Mesenchymal stem cell (in vitro differentiated cells and primary cell): ENCODE results near the gene RNGTT.

ENCODE experiments used
- DNase-seq: peaks from one replicate; pipeline ENCODE4 v3.0.0-alpha.2; 2013
- H2AFZ ChIP-seq: one replicate; pipeline ENCODE4 v1.6.1; 2013; ENCODE audit warnings: low read depth, mild to moderate bottlenecking, control low read depth, inconsistent platforms, low read length, moderate library complexity
- H2AK5ac ChIP-seq: 2 replicates; pipeline ENCODE4 v1.6.1; 2013; ENCODE audit warnings: low read length, moderate library complexity, mild to moderate bottlenecking, inconsistent platforms; ENCODE audit not compliant: severe bottlenecking
- H2BK120ac ChIP-seq: one replicate; pipeline ENCODE4 v1.6.1; 2013; ENCODE audit warnings: low read depth, mild to moderate bottlenecking, inconsistent platforms, low read length, moderate library complexity
- H2BK12ac ChIP-seq, 2 experiments: one replicate each; pipeline ENCODE4 v1.6.1; 2013; ENCODE audit warnings: inconsistent platforms in 2 of 2, low read length in 2 of 2, mild to moderate bottlenecking in 2 of 2, moderate library complexity in 2 of 2, control low read depth in 1 of 2
- H2BK15ac ChIP-seq: one replicate; pipeline ENCODE4 v1.6.1; 2013; ENCODE audit warnings: mild to moderate bottlenecking, low read depth, inconsistent platforms; ENCODE audit not compliant: poor library complexity, severe bottlenecking
- H2BK5ac ChIP-seq: 2 replicates; pipeline ENCODE4 v1.6.1; 2013; ENCODE audit warnings: low read depth, mild to moderate bottlenecking, low read length, control low read depth, inconsistent platforms; ENCODE audit not compliant: poor library complexity, severe bottlenecking
- H3K14ac ChIP-seq, 2 experiments: one replicate each; pipeline ENCODE4 v1.6.1; 2013; ENCODE audit warnings: inconsistent platforms in 2 of 2, low read length in 2 of 2, control low read depth in 1 of 2, mild to moderate bottlenecking in 1 of 2, moderate library complexity in 1 of 2
- H3K18ac ChIP-seq, 2 experiments: one replicate each; pipeline ENCODE4 v1.6.1; 2013; ENCODE audit warnings: inconsistent platforms in 2 of 2, low read length in 2 of 2, control low read depth in 1 of 2, low read depth in 1 of 2, mild to moderate bottlenecking in 1 of 2
- H3K23ac ChIP-seq, 2 experiments: one replicate each; pipeline ENCODE4 v1.6.1; 2013; ENCODE audit warnings: inconsistent platforms in 2 of 2, low read length in 2 of 2, mild to moderate bottlenecking in 2 of 2, moderate library complexity in 2 of 2, control low read depth in 1 of 2
- H3K27ac ChIP-seq: 2 replicates; pipeline ENCODE4 v1.5.1; 2013; ENCODE audit warnings: mild to moderate bottlenecking, moderate library complexity, low read length, control low read depth, inconsistent platforms; ENCODE audit not compliant: poor library complexity, severe bottlenecking
- H3K27me3 ChIP-seq, 2 experiments: 2 replicates each; pipeline versions ENCODE4 v1.6.1 to v1.7.0; 2013; ENCODE audit warnings: low read length in 2 of 2, mild to moderate bottlenecking in 2 of 2, moderate library complexity in 2 of 2, control low read depth in 1 of 2, inconsistent platforms in 1 of 2; ENCODE audit not compliant: control insufficient read depth in 1 of 2, insufficient read depth in 1 of 2
- H3K36me3 ChIP-seq, 2 experiments: 2 replicates each; pipeline versions ENCODE4 v1.6.1 to v1.7.0; 2013; ENCODE audit warnings: low read length in 2 of 2, control low read depth in 1 of 2, inconsistent platforms in 1 of 2, low read depth in 1 of 2, mild to moderate bottlenecking in 1 of 2; ENCODE audit not compliant: insufficient read depth in 2 of 2, control insufficient read depth in 1 of 2
- H3K4ac ChIP-seq, 2 experiments: one replicate each; pipeline ENCODE4 v1.6.1; 2013; ENCODE audit warnings: inconsistent platforms in 2 of 2, low read length in 2 of 2, mild to moderate bottlenecking in 2 of 2, moderate library complexity in 2 of 2, control low read depth in 1 of 2, low read depth in 1 of 2
- H3K4me1 ChIP-seq: 2 replicates; pipeline ENCODE4 v1.6.1; 2013; ENCODE audit warnings: low read depth, low read length, control low read depth; ENCODE audit not compliant: control insufficient read depth, insufficient read depth
- H3K4me2 ChIP-seq: 2 replicates; pipeline ENCODE4 v1.6.1; 2013; ENCODE audit warnings: low read length, mild to moderate bottlenecking, inconsistent platforms; ENCODE audit not compliant: poor library complexity, severe bottlenecking
- H3K4me3 ChIP-seq, 2 experiments: 2 replicates each; pipeline versions ENCODE4 v1.5.1 to v1.7.0; 2013; ENCODE audit warnings: low read length in 2 of 2, mild to moderate bottlenecking in 2 of 2, control low read depth in 1 of 2, low read depth in 1 of 2; ENCODE audit not compliant: insufficient read depth in 1 of 2
- H3K79me1 ChIP-seq: replicated peaks from 2 replicates; pipeline ENCODE4 v1.6.1; 2013; ENCODE audit warnings: mild to moderate bottlenecking, control low read depth, low read length, inconsistent platforms; ENCODE audit not compliant: poor library complexity, severe bottlenecking
- H3K9ac ChIP-seq: 2 replicates; pipeline ENCODE4 v1.7.0; 2013; ENCODE audit warnings: mild to moderate bottlenecking, low read length, moderate library complexity
- H3K9me3 ChIP-seq: 2 replicates; pipeline ENCODE4 v1.7.0; 2013; ENCODE audit warnings: mild to moderate bottlenecking, low read length; ENCODE audit not compliant: control insufficient read depth
- H4K8ac ChIP-seq: one replicate; pipeline ENCODE4 v1.6.1; 2013; ENCODE audit warnings: inconsistent platforms, mild to moderate bottlenecking, low read length, moderate library complexity
- H4K91ac ChIP-seq: one replicate; pipeline ENCODE4 v1.6.1; 2013; ENCODE audit warnings: mild to moderate bottlenecking, low read length, inconsistent platforms
- WGBS: methylation state at CpG from one replicate; pipeline ENCODE4 v1.1.7; 2013; ENCODE audit warnings: mixed read lengths; 5-methylcytosine and 5-hydroxymethylcytosine counted together

The RNGTT gene

GRCh38 chr6:88964509-88964908, 1.1 kb upstream of the RNGTT start:
- Histone ChIP-seq H3K4me1 (peaks cover 6% of the 10 kb centered on the region), H3K36me3 (no peaks in the 10 kb centered on the region), H3K23ac (no peak overlapping the region), H3K18ac (no peak overlapping the region), H3K9me3 (peaks cover 27% of the 10 kb centered on the region), H2BK15ac (no peak overlapping the region), H3K27me3 (no peaks in the 10 kb centered on the region), H3K79me1 (peaks cover 7% of the 10 kb centered on the region), H3K4me3 (peak overlapping the region in 1 of 2 experiments; percentile 100), H4K8ac (peak overlapping the region; percentile 69), H2BK120ac (no peak overlapping the region), H3K9ac (peak overlapping the region; percentile 86), H3K27ac (no peak overlapping the region), H2AFZ (no peak overlapping the region), H3K14ac (no peak overlapping the region), H3K4me2 (no peak overlapping the region), H2BK12ac (no peak overlapping the region), H2AK5ac (peak overlapping the region; percentile 38), H3K4ac (peak overlapping the region in 1 of 2 experiments; percentile 6), H2BK5ac (no peak overlapping the region), H4K91ac (no peak overlapping the region)
- WGBS = 87% methylated on average over 5 of the region's 5 CpGs
- DNase-seq = no peak

GRCh38 chr6:88958842-88959241, 4.6 kb downstream of the RNGTT start:
- Histone ChIP-seq H3K14ac (no peak overlapping the region), H3K9me3 (peaks cover 8% of the 10 kb centered on the region), H3K79me1 (peaks cover 4% of the 10 kb centered on the region), H2BK5ac (no peak overlapping the region), H3K23ac (no peak overlapping the region), H2BK120ac (no peak overlapping the region), H3K4ac (no peak overlapping the region), H3K36me3 (no peaks in the 10 kb centered on the region), H3K27me3 (no peaks in the 10 kb centered on the region), H2AFZ (no peak overlapping the region), H2AK5ac (no peak overlapping the region), H4K8ac (no peak overlapping the region), H2BK15ac (no peak overlapping the region), H2BK12ac (no peak overlapping the region), H3K9ac (no peak overlapping the region), H4K91ac (no peak overlapping the region), H3K4me3 (no peak overlapping the region), H3K4me1 (peaks cover 6% of the 10 kb centered on the region), H3K18ac (no peak overlapping the region), H3K27ac (no peak overlapping the region), H3K4me2 (no peak overlapping the region)
- no peak for DNase-seq

- H4K8ac ChIP-seq = no peak overlapping the region
- H3K27me3 ChIP-seq = no peaks in the 10 kb centered on the region
- no peaks in the 10 kb centered on the region for H3K36me3 ChIP-seq
- H3K18ac ChIP-seq = no peak overlapping the region
- H3K23ac ChIP-seq = no peak overlapping the region
- H2BK120ac ChIP-seq = no peak overlapping the region
- no peak overlapping the region for H3K4me2 ChIP-seq
- no peaks in the 10 kb centered on the region for H3K4me1 ChIP-seq
- no peak overlapping the region for H2AK5ac ChIP-seq
- H2BK15ac ChIP-seq = no peak overlapping the region
- H3K9me3 ChIP-seq = peaks cover 12% of the 10 kb centered on the region
- peaks cover 19% of the 10 kb centered on the region for H3K79me1 ChIP-seq
- no peak overlapping the region for H2BK12ac ChIP-seq
- no peak overlapping the region for H3K4ac ChIP-seq
- H3K27ac ChIP-seq = no peak overlapping the region
- H3K14ac ChIP-seq = no peak overlapping the region
- H4K91ac ChIP-seq = no peak overlapping the region
- WGBS = no CpG with 5 or more reads among the region's 2 CpGs
- H2BK5ac ChIP-seq = no peak overlapping the region
- H3K4me3 ChIP-seq = no peak overlapping the region
- no peak overlapping the region for H3K9ac ChIP-seq
- no peak for DNase-seq
- no peak overlapping the region for H2AFZ ChIP-seq
Observed at GRCh38 chr6:88953550-88954386, 9.7 kb downstream of the RNGTT start.

- Histone ChIP-seq H2AK5ac (no peak overlapping the region), H3K9me3 (peaks cover 12% of the 10 kb centered on the region), H3K4ac (no peak overlapping the region), H3K14ac (no peak overlapping the region), H3K27me3 (no peaks in the 10 kb centered on the region), H2BK15ac (no peak overlapping the region), H3K18ac (no peak overlapping the region), H4K91ac (no peak overlapping the region), H3K27ac (no peak overlapping the region), H3K79me1 (peaks cover 19% of the 10 kb centered on the region), H3K4me2 (no peak overlapping the region), H2BK12ac (no peak overlapping the region), H3K36me3 (no peaks in the 10 kb centered on the region), H3K4me1 (no peaks in the 10 kb centered on the region), H2AFZ (no peak overlapping the region), H3K4me3 (no peak overlapping the region), H3K9ac (no peak overlapping the region), H4K8ac (no peak overlapping the region), H3K23ac (no peak overlapping the region), H2BK120ac (no peak overlapping the region), H2BK5ac (no peak overlapping the region)
- DNase-seq = peak; percentile 8
- WGBS = 97% methylated on average over 1 of the region's 1 CpG
Observed at GRCh38 chr6:88952065-88952704, 11.2 kb downstream of the RNGTT start.
